Ishikawa (cell line): ENCODE results near the gene KLF16.

Source experiments
- CEBPB ChIP-seq: IDR thresholded peaks from 2 replicates; pipeline ENCODE4 v1.6.1; 2012
- CREB1 ChIP-seq: IDR thresholded peaks from 2 replicates; pipeline ENCODE4 v1.6.1; 2012; ENCODE audit warnings: low read depth
- EGR1 ChIP-seq: IDR thresholded peaks from 2 replicates; pipeline ENCODE4 v1.6.1; 2012
- EP300 ChIP-seq: IDR thresholded peaks from 2 replicates; pipeline ENCODE4 v1.6.1; 2012; ENCODE audit warnings: borderline replicate concordance
- FOXM1 ChIP-seq: IDR thresholded peaks from 2 replicates; pipeline ENCODE4 v1.6.1; 2012; ENCODE audit warnings: low read depth, borderline replicate concordance
- MAX ChIP-seq: IDR thresholded peaks from 2 replicates; pipeline ENCODE4 v1.6.1; 2012
- NFIC ChIP-seq: IDR thresholded peaks from 2 replicates; pipeline ENCODE4 v1.6.1; 2012
- RAD21 ChIP-seq: IDR thresholded peaks from 2 replicates; pipeline ENCODE4 v1.6.1; 2012; ENCODE audit warnings: low read depth
- TAF1 ChIP-seq: IDR thresholded peaks from 2 replicates; pipeline ENCODE4 v1.6.1; 2012; ENCODE audit warnings: low read depth, mild to moderate bottlenecking
- TCF12 ChIP-seq: IDR thresholded peaks from 2 replicates; pipeline ENCODE4 v1.6.1; 2012; ENCODE audit warnings: low read depth
- TEAD4 ChIP-seq: IDR thresholded peaks from 2 replicates; pipeline ENCODE4 v1.6.1; 2012
- USF1 ChIP-seq: IDR thresholded peaks from 2 replicates; pipeline ENCODE4 v1.6.1; 2012
- YY1 ChIP-seq: IDR thresholded peaks from 2 replicates; pipeline ENCODE4 v1.6.1; 2012; ENCODE audit warnings: low read depth
- ZBTB7A ChIP-seq: IDR thresholded peaks from 2 replicates; pipeline ENCODE4 v1.6.1; 2012; ENCODE audit warnings: low read depth
- TF ChIP-seq, protein P1 (sequence below): IDR thresholded peaks from 2 replicates; pipeline ENCODE4 v1.6.1; 2012; ENCODE audit warnings: low read depth, mild to moderate bottlenecking

Gene KLF16

DNA sequence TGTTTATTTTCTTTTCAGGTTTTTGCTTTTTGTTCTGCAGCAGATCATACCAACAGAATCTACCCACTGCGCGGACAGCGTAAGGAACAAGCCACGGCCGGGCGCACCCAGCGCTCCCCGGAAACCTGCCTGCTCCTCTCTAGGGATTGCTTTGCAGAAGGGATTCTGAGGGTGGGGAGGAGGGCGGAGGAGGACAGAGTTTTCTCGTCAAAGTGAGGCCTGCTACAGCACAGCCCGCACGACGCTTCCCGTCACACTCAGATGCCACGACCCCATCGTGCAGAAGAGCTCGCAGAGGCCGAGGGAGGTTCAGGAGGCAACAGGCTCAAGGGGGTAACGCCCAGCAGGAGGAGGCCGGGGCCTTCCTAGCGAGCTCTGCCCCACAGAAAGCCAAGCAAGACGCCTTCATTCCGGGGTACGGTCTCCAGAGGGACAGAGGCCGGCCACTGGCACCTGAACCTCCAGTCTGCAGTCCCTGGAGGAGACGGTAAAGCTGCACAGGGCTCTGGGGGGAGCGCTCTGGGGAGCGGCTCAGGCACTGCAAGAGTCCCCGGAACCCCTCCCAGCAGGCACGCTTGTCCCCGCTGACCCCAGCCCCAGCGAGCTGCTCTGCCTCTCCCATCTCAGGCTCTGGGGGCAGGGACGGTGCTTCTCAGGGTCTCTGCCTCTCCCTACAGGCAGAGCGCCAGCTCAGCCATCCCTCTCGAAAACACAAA lies 22.0 kb downstream of the KLF16 start:
- no peak for TF ChIP-seq EGR1
- no peak for TF ChIP-seq MAX
- no peak for TF ChIP-seq ZBTB7A

GRCh38 chr19:1840541-1841115 lies 22.8 kb downstream of the KLF16 start:
- TF ChIP-seq NFIC (no peak), YY1 (no peak), MAX (no peak), FOXM1 (no peak), CEBPB (no peak), CREB1 (no peak), EP300 (no peak)
- TF ChIP-seq, protein P1, sequence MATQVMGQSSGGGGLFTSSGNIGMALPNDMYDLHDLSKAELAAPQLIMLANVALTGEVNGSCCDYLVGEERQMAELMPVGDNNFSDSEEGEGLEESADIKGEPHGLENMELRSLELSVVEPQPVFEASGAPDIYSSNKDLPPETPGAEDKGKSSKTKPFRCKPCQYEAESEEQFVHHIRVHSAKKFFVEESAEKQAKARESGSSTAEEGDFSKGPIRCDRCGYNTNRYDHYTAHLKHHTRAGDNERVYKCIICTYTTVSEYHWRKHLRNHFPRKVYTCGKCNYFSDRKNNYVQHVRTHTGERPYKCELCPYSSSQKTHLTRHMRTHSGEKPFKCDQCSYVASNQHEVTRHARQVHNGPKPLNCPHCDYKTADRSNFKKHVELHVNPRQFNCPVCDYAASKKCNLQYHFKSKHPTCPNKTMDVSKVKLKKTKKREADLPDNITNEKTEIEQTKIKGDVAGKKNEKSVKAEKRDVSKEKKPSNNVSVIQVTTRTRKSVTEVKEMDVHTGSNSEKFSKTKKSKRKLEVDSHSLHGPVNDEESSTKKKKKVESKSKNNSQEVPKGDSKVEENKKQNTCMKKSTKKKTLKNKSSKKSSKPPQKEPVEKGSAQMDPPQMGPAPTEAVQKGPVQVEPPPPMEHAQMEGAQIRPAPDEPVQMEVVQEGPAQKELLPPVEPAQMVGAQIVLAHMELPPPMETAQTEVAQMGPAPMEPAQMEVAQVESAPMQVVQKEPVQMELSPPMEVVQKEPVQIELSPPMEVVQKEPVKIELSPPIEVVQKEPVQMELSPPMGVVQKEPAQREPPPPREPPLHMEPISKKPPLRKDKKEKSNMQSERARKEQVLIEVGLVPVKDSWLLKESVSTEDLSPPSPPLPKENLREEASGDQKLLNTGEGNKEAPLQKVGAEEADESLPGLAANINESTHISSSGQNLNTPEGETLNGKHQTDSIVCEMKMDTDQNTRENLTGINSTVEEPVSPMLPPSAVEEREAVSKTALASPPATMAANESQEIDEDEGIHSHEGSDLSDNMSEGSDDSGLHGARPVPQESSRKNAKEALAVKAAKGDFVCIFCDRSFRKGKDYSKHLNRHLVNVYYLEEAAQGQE = no peak

GRCh38 chr19:1839658-1840540 lies 23.5 kb downstream of the KLF16 start:
- TF ChIP-seq, protein P1 = no peak
- TF ChIP-seq EGR1 (no peak), EP300 (no peak), TCF12 (no peak), MAX (no peak), FOXM1 (no peak), TEAD4 (no peak), ZBTB7A (no peak), CEBPB (no peak), NFIC (no peak), TAF1 (no peak), YY1 (no peak), RAD21 (no peak), USF1 (no peak), CREB1 (no peak)

DNA sequence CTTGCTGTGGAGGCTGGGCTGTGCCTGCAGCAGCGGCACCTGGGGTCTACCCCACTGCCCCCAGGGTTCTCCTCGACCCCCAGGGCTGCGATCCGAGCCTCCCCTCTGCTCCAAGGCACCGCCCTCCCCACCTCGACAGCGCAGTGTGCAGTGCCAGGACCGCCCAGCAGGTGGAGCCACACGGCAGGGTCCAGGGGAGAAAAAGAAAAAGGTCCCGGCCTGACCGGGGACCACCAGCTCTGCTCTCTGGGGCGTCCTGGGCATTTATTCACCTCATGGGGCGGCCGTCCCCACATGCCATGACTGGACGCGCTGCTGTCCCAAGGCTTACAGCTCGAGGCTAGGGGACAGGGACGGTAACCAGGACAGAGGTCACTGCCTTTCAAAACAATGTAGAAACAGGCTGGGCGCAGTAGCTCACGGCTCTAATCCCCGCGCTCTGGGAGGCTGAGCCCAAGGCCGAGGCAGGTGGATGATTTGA lies 25.7 kb downstream of the KLF16 start:
- TF ChIP-seq RAD21 (peak; percentile 31; the same call in 1 of the 2 replicates), FOXM1 (no peak), CEBPB (no peak), USF1 (no peak)
- TF ChIP-seq, protein P1 = no peak
